GM19463 (cell line): ENCODE data around the gene URI1.

Experiments used
- ATAC-seq: cut with Tn5 transposase; IDR thresholded peaks from one replicate; pipeline ENCODE4 v1.9.1; 2021; ENCODE audit warnings: mild to moderate bottlenecking, moderate library complexity; ENCODE audit not compliant: unreplicated experiment

The URI1 gene

GRCh38 chr19:29969891-29970290 is 27.9 kb downstream of the URI1 start:
- ATAC-seq: no peak

- ATAC-seq: no peak
These were observed 29.0 kb downstream of the URI1 start for GRCh38 chr19:29971002-29971401.

- no peak for ATAC-seq
These were observed 29.6 kb downstream of the URI1 start for GRCh38 chr19:29971648-29972047.

- ATAC-seq: no peak
These were observed 32.7 kb downstream of the URI1 start for GRCh38 chr19:29974701-29975100.

- ATAC-seq: no peak
These were observed 34.3 kb downstream of the URI1 start for GRCh38 chr19:29976151-29976943.

- ATAC-seq: no peak
These were observed 36.0 kb downstream of the URI1 start for GRCh38 chr19:29978080-29978479.

GRCh38 chr19:29983568-29983967 is 41.5 kb downstream of the URI1 start:
- ATAC-seq: no peak

- no peak for ATAC-seq
These were observed 43.2 kb downstream of the URI1 start for GRCh38 chr19:29985196-29985595.

GRCh38 chr19:29988351-29988750 is 46.3 kb downstream of the URI1 start:
- ATAC-seq: no peak

- ATAC-seq: no peak
These were observed 50.3 kb downstream of the URI1 start for GRCh38 chr19:29992233-29992867.

GRCh38 chr19:29999490-29999889 is 57.5 kb downstream of the URI1 start:
- no peak for ATAC-seq

- ATAC-seq: no peak
These were observed 58.8 kb downstream of the URI1 start for GRCh38 chr19:30000862-30001261.

GRCh38 chr19:30001301-30001700 is 59.3 kb downstream of the URI1 start:
- ATAC-seq: no peak

GRCh38 chr19:30001791-30002190 is 59.8 kb downstream of the URI1 start:
- no peak for ATAC-seq

GRCh38 chr19:30003866-30004265 is 61.8 kb downstream of the URI1 start:
- ATAC-seq: no peak

- no peak for ATAC-seq
These were observed 62.4 kb downstream of the URI1 start for GRCh38 chr19:30004403-30004802.

GRCh38 chr19:30006207-30006606 is 64.2 kb downstream of the URI1 start:
- ATAC-seq: no peak

- no peak for ATAC-seq
These were observed 66.1 kb downstream of the URI1 start for GRCh38 chr19:30008169-30008568.

GRCh38 chr19:30009013-30009412 is 67.0 kb downstream of the URI1 start:
- ATAC-seq: no peak

- ATAC-seq: no peak
These were observed 69.1 kb downstream of the URI1 start for GRCh38 chr19:30011051-30011578.

- ATAC-seq: no peak
These were observed 72.7 kb downstream of the URI1 start for GRCh38 chr19:30014770-30015169.

GRCh38 chr19:30017172-30017571 is 75.1 kb downstream of the URI1 start:
- ATAC-seq: peak; percentile 72
